SK-N-SH treated with all-trans-retinoic acid at 6 μM for 48 hours (cell line): ENCODE measurements around the gene ALOX12B.

Source experiments
- ARNTL ChIP-seq: fragments of 450-650 bp; formaldehyde crosslinking; IDR thresholded peaks from 2 replicates; pipeline ENCODE4 v1.5.0; 2020; ENCODE audit warnings: low read depth, mild to moderate bottlenecking, moderate library complexity, borderline replicate concordance
- GLIS3 ChIP-seq: fragments of 250-450 bp; sonication (Bioruptor Pico); IDR thresholded peaks from 2 replicates; pipeline ENCODE4 v1.5.0; 2020; ENCODE audit warnings: mild to moderate bottlenecking, moderate library complexity
- ISL1 ChIP-seq: fragments of 250-450 bp; sonication (Bioruptor Pico); IDR thresholded peaks from 2 replicates; pipeline ENCODE4 v2.1.2; 2022; ENCODE audit warnings: mild to moderate bottlenecking, moderate library complexity
- PPARA ChIP-seq: fragments of 250-450 bp; sonication (Bioruptor Pico); IDR thresholded peaks from 2 replicates; pipeline ENCODE4 v1.5.0; 2020; ENCODE audit warnings: mild to moderate bottlenecking, borderline replicate concordance
- RARB ChIP-seq: fragments of 250-450 bp; sonication (Bioruptor Pico); IDR thresholded peaks from 2 replicates; pipeline ENCODE4 v1.8.0; 2021; ENCODE audit warnings: mild to moderate bottlenecking, moderate library complexity
- SNAI2 ChIP-seq: fragments of 250-450 bp; sonication (Bioruptor Pico); IDR thresholded peaks from 2 replicates; pipeline ENCODE4 v1.5.0; 2020; ENCODE audit warnings: mild to moderate bottlenecking, moderate library complexity
- TCF4 ChIP-seq: fragments of 250-450 bp; sonication (Bioruptor Pico); IDR thresholded peaks from 2 replicates; pipeline ENCODE4 v1.8.0; 2021; ENCODE audit warnings: mild to moderate bottlenecking, moderate library complexity, borderline replicate concordance
- ZC3H10 ChIP-seq: fragments of 250-450 bp; sonication (Bioruptor Pico); IDR thresholded peaks from 2 replicates; pipeline ENCODE4 v1.5.1; 2021; ENCODE audit warnings: mild to moderate bottlenecking, moderate library complexity
- ZFP3 ChIP-seq: fragments of 250-450 bp; sonication (Bioruptor Pico); IDR thresholded peaks from 2 replicates; pipeline ENCODE4 v1.5.0; 2020; ENCODE audit warnings: mild to moderate bottlenecking, moderate library complexity
- ZNF565 ChIP-seq: fragments of 450-650 bp; formaldehyde crosslinking; conservative IDR thresholded peaks from 2 replicates; pipeline ENCODE4 v1.5.0; 2020; ENCODE audit warnings: low read depth, mild to moderate bottlenecking, moderate library complexity
- TF ChIP-seq, protein P1 (sequence below): fragments of 250-450 bp; sonication (Bioruptor Pico); IDR thresholded peaks from 2 replicates; pipeline ENCODE4 v1.8.0; 2020; ENCODE audit warnings: mild to moderate bottlenecking, moderate library complexity, borderline replicate concordance
- TF ChIP-seq, protein P2 (sequence below): fragments of 250-450 bp; sonication (Bioruptor Pico); IDR thresholded peaks from 2 replicates; pipeline ENCODE4 v1.5.0; 2020; ENCODE audit warnings: mild to moderate bottlenecking, moderate library complexity

- TF ChIP-seq TCF4 (CRISPR knock-in tag), result no peak
- TF ChIP-seq, protein P1, sequence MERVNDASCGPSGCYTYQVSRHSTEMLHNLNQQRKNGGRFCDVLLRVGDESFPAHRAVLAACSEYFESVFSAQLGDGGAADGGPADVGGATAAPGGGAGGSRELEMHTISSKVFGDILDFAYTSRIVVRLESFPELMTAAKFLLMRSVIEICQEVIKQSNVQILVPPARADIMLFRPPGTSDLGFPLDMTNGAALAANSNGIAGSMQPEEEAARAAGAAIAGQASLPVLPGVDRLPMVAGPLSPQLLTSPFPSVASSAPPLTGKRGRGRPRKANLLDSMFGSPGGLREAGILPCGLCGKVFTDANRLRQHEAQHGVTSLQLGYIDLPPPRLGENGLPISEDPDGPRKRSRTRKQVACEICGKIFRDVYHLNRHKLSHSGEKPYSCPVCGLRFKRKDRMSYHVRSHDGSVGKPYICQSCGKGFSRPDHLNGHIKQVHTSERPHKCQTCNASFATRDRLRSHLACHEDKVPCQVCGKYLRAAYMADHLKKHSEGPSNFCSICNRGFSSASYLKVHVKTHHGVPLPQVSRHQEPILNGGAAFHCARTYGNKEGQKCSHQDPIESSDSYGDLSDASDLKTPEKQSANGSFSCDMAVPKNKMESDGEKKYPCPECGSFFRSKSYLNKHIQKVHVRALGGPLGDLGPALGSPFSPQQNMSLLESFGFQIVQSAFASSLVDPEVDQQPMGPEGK, result no peak
- no peak for TF ChIP-seq GLIS3 (CRISPR knock-in tag)
- TF ChIP-seq ZC3H10 (CRISPR knock-in tag), result no peak
- TF ChIP-seq, protein P2, sequence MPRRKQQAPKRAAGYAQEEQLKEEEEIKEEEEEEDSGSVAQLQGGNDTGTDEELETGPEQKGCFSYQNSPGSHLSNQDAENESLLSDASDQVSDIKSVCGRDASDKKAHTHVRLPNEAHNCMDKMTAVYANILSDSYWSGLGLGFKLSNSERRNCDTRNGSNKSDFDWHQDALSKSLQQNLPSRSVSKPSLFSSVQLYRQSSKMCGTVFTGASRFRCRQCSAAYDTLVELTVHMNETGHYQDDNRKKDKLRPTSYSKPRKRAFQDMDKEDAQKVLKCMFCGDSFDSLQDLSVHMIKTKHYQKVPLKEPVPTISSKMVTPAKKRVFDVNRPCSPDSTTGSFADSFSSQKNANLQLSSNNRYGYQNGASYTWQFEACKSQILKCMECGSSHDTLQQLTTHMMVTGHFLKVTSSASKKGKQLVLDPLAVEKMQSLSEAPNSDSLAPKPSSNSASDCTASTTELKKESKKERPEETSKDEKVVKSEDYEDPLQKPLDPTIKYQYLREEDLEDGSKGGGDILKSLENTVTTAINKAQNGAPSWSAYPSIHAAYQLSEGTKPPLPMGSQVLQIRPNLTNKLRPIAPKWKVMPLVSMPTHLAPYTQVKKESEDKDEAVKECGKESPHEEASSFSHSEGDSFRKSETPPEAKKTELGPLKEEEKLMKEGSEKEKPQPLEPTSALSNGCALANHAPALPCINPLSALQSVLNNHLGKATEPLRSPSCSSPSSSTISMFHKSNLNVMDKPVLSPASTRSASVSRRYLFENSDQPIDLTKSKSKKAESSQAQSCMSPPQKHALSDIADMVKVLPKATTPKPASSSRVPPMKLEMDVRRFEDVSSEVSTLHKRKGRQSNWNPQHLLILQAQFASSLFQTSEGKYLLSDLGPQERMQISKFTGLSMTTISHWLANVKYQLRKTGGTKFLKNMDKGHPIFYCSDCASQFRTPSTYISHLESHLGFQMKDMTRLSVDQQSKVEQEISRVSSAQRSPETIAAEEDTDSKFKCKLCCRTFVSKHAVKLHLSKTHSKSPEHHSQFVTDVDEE (CRISPR knock-in tag), result no peak
- no peak for TF ChIP-seq SNAI2 (CRISPR knock-in tag)
- no peak for TF ChIP-seq ISL1
- TF ChIP-seq ZFP3 (CRISPR knock-in tag), result no peak
- TF ChIP-seq RARB (CRISPR knock-in tag), result no peak
- TF ChIP-seq ZNF565, result no peak
- no peak for TF ChIP-seq PPARA (CRISPR knock-in tag)
- no peak for TF ChIP-seq ARNTL
Measured at GRCh38 chr17:8104911-8105310, 17.4 kb upstream of the ALOX12B start.
